ENCODE results near the gene ATP8A1.
A peak's percentile ranks its signal among the peaks of the same experiment; 100 is the strongest.

The ATP8A1 gene

GRCh38 chr4:42624551-42624950 is 32.4 kb downstream of the ATP8A1 start:
- DNase-seq = no peak

DNA sequence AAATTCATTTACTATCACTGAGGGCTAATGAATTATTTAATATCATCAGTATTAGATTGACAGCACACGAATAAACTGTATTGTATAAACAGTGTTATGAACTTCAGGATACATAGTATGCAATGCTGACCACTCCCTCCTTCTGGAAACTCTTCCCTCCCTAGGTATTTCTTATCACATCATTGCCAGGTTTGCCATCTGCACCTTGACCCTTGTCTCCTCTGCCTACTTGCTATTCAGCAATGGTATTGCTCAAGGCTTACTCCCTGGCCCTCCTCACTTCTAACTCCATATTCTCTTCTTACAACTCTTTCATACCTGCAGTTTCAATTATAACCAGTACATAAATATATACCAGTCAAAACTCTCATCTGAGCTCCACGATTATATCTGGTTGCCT is 38.9 kb downstream of the ATP8A1 start:
- DNase-seq = no peak

GRCh38 chr4:42617030-42617429 is 39.9 kb downstream of the ATP8A1 start:
- no peak for DNase-seq

GRCh38 chr4:42616572-42616971 is 40.3 kb downstream of the ATP8A1 start:
- no peak for DNase-seq

DNA sequence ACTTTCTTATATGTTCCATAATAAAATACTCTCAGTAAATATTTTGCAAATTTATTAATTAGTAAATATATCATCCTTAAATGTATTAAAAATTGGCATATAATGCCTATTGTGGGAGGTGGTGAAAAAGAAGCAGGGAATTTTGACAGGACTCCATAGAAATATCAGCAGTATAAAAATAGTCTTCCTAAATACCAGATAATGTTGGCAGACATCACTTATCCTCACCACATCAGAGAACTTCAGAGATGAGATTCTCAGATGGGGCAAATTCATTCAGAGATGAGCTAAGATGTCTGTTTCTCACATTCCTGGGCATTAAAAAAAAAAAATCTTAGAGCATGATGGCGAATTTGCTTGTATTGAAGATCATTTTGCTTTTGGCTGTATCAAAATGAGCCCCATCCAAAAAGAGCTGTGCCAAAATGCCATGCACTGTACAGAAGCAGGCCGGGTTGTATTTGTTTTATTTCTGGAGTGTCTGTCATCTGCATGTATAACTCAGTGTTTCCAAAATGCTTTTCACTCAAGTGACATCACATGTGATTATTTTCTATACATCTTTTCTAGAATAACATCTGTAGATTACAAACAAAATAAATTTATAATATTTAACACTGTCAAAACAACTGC is 41.7 kb downstream of the ATP8A1 start:
- no peak for DNase-seq

DNA sequence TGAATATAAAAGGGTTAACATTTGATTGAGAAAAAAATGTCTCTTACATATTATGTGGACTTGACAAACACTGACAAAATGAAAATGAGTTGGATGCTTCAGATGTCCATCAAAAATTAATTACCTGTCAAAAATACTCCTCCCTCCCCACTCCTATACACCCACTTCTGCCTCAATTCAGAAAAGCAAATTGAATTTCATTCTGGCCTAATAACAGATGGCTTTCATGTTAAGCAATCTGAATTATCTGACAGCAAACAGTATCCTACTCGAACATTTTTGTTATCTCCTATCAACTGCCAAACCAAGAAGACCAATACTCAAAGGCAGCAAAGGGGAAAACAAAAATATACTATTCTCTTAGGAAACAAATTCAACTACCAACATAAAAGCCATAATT is 44.0 kb downstream of the ATP8A1 start:
- DNase-seq = no peak

DNA sequence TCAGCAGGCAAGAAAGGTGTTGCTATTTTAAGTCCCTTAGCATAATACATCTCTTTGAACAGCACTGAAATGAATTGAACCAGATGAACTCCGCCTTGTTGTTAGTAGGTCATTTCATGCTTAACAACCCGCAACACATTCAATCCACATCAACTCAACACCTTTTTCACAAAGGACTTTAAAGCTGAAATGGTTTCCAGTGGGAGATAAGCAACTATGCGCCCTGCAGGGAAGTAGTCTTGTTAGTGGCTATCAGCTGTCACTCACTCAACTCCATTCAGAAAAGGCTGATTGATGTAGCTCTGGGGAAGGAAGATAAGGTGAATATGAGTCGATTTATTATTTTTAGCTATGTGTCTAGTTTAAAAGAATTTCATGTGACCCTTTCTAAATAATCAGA is 46.0 kb downstream of the ATP8A1 start:
- DNase-seq = no peak

GRCh38 chr4:42609051-42609450 is 47.9 kb downstream of the ATP8A1 start:
- no peak for DNase-seq

DNA sequence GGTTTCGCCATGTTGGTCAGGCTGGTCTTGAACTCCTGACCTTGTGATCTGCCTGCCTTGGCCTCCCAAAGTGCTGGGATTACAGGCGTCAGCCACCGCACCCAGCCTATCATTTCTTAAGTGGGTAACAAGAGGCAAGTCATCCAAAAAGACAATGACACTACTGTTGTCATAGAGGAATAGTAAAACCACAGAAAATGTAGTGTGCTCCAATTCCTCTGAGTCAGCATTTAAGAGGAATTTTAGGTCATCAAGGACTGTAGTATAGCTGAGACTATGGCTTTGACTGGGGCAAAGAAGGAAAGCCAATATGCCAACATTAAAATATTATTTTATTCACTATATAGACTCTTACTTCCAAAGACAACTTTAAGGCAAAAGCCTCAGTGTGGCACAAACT is 48.4 kb downstream of the ATP8A1 start:
- DNase-seq = no peak

DNA sequence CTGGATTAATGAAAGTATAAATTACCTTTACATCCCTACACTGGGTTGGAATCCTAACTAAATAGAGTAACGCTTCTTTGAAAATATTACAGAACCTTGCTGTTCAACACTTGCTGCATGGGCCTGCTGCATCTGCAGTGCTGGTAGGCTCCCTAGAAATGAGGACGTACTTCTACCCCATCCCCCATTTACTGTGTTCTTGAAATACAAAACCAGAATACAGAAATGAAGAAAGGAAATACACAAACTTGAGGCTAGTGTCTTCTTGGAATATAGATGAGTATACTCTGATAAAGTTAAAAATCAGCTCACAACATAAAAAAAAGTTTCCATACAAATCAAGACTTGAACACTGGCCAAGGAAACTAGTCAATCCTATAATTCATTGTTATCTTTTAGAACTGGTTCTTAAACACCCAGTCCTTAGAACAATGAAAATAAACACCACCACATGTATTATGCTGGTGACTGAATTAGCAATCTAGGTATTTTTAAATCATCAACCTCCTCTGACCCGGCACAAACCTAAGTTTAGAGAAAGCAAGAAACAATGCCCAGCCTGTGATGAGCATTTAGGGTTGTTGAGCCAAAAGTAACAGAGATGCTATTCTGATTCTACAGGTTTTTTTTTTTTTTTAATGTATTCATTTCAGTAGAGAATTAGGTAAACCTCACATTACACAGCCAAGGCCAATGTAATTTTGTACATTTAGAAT is 49.7 kb downstream of the ATP8A1 start:
- DNase-seq = no peak

- DNase-seq = no peak
Observed at GRCh38 chr4:42605264-42605663, 51.6 kb downstream of the ATP8A1 start.

DNA sequence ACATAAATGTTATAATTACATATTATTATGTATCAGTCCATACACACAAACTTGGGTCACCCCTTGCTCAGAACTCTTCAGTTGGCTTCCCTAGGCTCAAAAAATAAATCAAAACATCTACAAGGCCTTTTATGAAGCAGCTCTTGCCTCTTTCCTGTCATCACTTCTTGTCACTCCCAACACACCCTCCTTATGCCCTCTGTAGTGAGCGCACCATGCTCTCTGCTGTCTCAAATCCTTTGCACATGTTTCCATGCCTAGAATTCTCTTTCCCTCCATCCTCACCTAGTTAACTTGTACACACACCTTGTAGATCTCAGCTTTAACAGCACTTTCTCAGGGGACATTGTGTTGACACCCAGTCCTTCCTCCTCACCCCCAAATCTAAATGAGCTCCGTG is 53.0 kb downstream of the ATP8A1 start:
- no peak for DNase-seq

DNA sequence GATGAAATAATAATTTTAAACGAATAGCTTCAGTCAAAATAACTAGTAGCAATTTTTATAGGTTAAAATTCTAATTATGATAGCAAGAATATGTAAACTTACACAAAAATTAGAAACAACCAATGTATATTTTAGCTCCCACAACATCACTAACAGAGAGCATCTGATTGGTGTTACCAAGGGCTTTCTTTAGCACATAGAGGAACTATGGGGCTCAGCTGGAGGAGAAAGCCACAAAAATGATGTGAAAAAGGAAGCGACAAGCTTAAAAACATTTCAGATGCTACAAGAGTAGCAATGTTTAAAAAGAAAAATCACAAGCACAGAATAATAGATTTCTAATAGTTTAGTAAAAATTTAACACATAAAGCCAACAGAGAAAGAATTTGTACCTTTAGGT is 56.3 kb downstream of the ATP8A1 start:
- DNase-seq = no peak

DNA sequence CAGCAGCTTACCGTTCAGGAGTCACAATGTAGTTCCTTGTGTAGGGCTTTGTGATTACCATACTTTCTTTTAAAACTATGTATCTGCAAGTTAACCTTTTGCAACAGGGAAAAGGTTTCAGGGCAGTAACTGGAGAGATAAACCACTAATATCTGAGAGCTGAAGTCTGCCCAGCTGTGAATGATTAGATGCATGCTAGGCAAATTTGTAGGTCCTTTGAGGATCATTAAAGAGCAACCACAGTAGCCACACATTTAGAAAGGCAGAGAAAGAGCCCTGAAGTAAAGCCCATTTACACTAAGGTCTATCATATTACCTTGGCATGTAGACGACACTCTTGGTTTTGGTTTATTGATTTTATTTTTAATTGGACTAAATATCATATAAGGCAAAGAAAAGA is 60.0 kb downstream of the ATP8A1 start:
- DNase-seq = no peak

DNA sequence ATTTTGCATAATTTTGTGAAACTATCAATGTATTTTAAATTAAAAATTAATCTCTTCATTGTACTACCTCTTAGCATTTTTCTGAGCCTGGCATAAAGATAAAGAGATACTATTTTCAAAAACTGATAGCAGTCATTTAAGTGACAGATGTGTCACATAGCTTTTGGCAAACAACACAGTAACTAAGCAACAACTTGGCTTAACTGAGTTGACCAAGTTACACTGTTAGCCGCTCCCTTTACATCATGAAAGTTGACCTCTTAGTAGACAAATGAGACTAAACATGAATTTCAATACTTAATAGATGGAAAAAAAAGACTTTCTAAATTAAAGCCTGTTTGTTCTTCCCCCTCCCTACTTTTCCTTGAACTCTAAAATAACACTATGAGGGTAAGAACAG is 62.0 kb downstream of the ATP8A1 start:
- no peak for DNase-seq

- DNase-seq = no peak
Observed at GRCh38 chr4:42588909-42589308, 68.0 kb downstream of the ATP8A1 start.

GRCh38 chr4:42586775-42587174 is 70.1 kb downstream of the ATP8A1 start:
- no peak for DNase-seq

GRCh38 chr4:42579903-42580302 is 77.0 kb downstream of the ATP8A1 start:
- DNase-seq = no peak

GRCh38 chr4:42578187-42578586 is 78.7 kb downstream of the ATP8A1 start:
- DNase-seq = no peak

DNA sequence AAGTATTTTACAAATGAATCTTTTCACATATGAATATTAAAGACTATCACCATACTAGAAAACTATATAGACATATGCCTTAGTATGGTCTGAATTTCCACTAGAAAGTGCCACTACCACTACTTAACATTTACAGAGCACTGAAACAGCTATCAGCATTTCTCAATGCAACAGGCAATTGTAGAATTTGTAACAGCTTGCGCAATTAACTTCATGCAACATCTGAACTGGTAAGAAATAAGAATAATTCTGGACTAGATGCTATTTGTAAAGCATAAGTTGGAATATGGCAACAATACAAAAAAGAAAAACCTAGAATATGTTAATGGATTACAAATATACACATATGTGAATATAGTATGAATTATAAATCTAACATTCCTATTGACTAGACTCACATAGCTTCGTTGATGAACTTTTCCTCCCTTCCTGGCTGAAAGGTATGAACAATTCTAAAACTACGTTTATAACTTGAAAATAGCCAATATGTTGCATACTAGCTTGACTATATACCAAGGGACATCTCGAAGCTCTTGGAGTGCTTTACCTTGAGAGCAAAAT is 82.0 kb downstream of the ATP8A1 start:
- DNase-seq = no peak

DNA sequence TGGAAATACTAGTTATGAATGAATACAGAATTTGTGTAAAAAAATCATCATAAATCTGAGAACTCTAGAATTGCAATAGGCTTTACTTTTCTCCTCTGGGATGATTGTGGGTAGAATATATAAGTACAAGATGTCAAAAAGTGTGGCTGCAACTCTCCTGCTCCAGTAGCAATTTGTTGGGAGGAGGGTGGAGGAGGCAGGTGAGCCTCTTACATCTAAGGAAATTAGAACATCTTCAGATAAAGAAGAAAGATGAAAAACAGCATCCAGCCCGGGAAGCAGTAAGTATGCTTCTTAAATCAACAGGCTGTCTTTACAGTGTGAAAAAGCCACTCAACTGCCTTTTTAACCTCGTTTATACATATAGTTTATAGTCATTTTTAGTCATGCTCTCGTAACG is 83.7 kb downstream of the ATP8A1 start:
- DNase-seq = no peak

DNA sequence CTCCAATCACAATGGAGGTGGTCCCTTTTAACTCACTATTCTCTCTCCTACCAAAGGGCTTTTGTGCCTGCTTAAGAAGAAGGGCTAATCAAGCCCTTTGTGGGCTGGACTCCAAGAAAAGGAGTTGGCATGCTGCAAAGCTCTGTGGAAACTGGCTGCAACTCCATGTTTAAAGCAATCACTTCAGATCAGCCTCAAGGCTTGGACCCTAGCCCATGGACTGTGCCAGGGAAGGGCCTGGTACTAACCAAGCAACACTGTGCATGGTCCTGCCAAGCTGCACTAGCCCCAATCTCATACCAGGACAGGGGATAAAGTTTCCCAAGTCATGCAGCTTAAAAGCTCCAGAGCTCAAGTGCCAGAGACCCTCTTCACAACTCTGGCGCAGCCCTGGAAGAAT is 86.7 kb downstream of the ATP8A1 start:
- no peak for DNase-seq

- DNase-seq = peak; percentile 41
Observed at GRCh38 chr4:42568610-42569207, 88.2 kb downstream of the ATP8A1 start.

DNA sequence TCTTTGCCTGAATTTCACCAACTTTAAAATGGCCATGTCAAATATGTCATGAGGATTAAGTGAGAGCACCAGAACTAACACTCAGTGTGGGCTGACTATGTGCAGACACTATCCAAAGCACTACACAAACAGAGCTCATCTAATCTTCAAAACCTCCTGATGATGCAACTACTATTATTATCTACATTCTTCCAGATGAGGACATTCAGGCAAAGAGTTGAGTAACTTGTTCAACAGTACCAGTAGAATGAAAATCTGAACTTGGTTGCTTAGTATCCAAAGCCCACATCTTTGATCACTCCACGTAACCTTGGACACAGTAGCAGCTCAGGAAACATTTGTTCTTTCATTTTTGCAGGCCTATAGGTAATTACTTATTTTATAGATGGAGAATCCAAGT is 90.1 kb downstream of the ATP8A1 start:
- no peak for DNase-seq
